Stimulated activated CD4-positive, alpha-beta T cell treated with anti-CD3 and anti-CD28 coated beads, Interleukin-4, amount 100 ng/mL, for 4 hours (primary cell): Measurements from ENCODE around the gene TMEM270.
"Not testable (repeated sequence)": the region's sequence is repeated elsewhere in the genome, so short reads cannot be mapped to it uniquely, and the experiment has no call there.

Experiments used
- DNase-seq, 2 experiments: peaks; one replicate each; pipeline ENCODE4 v3.0.0-alpha.2; 2020

TMEM270 gene

GRCh38 chr7:73860859-73861258 is at the start of gene TMEM270:
TMEM270 (plus strand) TSS chr7:73861159; CDS start chr7:73861195, 36 bp downstream.
- no peak for DNase-seq

- DNase-seq: peak; percentile 39 to 49
These were observed 49.2 kb upstream of the TMEM270 start for GRCh38 chr7:73811760-73812168.

- no peak for DNase-seq
These were observed 48.0 kb upstream of the TMEM270 start for GRCh38 chr7:73812996-73813395.

GRCh38 chr7:73815436-73815835 is 45.5 kb upstream of the TMEM270 start:
- no peak for DNase-seq

- no peak for DNase-seq
These were observed 43.8 kb upstream of the TMEM270 start for GRCh38 chr7:73817121-73817520.

DNA sequence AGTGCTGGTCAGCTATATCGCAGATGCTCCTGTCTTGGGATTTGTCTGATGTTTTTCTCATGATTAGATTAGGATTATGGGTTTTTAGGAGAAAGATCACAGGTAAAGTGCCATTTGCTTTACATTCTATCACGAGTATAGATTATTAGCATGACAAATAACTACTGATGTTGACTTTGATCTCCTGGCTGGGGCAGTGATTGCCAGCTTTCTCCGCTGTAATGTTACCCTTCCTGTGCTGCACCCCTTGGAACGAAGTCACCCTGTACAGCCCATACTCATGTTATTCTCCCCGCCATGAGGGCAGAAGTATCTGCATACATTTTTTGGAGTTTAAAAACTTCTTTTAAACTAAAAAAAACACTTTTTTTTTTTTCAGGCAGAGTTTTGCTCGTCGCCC is 40.9 kb upstream of the TMEM270 start:
- DNase-seq: no peak

GRCh38 chr7:73821597-73822285 is 39.2 kb upstream of the TMEM270 start:
- not testable (repeated sequence) for DNase-seq

- no peak for DNase-seq
These were observed 38.4 kb upstream of the TMEM270 start for GRCh38 chr7:73822319-73823173.

GRCh38 chr7:73823257-73823656 is 37.7 kb upstream of the TMEM270 start:
- DNase-seq: no peak

DNA sequence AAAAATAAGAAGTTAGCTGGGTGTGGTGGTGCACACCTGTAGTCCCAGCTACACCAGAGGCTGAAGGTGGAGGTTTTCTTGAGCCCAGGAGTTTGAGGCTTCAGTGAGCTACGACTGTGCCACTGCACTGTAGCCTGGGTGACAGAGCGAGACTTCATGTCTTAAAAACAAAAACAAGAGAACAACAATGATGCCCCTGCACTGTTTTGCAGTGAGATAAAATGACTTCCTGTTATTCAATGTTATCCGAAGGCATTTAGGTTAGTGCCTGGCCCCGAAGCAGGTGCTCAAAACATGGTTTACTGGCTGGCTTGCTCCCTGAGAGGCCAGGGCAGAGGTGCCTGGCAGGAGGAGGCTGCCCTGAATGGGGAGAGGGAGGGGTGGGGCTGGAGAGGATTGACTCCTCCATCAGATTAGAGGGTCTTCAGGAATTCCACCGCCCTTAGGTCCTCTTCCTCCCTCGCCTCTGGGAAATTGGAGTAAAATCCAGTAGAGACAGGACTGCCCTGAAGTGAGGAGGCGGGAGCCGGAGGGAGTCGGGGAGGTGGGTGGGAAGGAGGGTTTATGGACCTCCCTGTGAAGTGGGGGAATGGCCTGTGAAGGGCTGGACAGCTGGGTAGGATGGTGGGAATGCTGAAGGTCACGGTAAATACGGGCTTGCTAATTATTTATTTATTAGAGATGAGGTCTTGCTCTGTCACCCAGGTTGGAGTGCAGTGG is 36.9 kb upstream of the TMEM270 start:
- DNase-seq: no peak

DNA sequence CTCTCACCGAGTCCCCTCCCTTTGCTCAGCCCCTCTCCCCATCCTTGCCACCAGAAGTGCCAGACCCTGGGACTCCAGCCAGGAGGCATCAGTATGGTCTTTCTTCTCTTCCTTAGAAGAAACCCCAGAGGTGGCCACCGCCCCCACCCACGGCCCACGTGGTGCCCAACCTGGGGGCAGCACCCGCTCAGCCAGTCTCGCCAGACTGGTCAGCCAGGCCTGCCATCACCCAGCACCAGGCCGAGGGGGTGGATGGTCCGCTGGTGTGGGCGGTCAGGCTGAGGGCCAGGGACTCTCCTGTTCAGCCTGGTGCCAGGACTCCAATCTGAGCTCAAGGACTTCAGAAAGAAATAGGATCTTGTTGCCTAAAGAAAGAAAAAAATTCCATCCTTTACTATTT is 36.0 kb upstream of the TMEM270 start:
- no peak for DNase-seq

- DNase-seq: no peak
These were observed 33.3 kb upstream of the TMEM270 start for GRCh38 chr7:73827567-73828106.

DNA sequence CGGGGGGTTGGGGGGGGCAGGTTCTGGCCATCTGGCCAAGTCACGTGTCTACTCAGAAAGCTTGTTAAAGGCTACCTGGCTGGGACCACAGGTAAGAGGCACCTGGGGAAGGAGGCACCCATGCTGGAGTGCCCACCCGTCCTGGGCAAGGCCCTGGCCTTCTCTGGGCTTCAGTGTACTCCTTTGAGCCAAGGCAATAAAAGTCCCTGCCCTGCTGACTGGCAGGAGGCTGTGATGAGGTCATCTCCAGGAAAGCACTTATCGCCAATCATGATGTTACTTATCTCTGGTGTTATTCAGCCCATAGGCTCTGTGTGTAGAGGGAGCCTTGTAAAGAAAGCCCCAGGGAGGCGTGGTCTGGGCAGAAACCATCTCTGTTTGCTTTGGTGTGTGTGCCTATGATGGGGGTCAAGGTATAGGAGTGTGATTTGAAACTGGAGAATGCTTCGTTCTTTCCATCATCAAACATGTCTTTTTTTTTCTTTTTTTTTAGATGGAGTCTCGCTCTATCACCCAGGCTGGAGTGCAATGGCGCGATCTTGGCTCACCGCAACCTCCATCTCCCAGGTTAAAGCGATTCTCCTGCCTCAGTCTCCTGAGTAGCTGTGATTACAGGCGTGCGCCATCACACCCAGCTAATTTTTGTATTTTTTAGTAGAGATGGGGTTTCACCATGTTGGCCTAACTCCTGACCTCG is 32.7 kb upstream of the TMEM270 start:
- no peak for DNase-seq

- DNase-seq: no peak
These were observed 32.0 kb upstream of the TMEM270 start for GRCh38 chr7:73828972-73829371.

GRCh38 chr7:73829505-73829904 is 31.5 kb upstream of the TMEM270 start:
- DNase-seq: no peak

DNA sequence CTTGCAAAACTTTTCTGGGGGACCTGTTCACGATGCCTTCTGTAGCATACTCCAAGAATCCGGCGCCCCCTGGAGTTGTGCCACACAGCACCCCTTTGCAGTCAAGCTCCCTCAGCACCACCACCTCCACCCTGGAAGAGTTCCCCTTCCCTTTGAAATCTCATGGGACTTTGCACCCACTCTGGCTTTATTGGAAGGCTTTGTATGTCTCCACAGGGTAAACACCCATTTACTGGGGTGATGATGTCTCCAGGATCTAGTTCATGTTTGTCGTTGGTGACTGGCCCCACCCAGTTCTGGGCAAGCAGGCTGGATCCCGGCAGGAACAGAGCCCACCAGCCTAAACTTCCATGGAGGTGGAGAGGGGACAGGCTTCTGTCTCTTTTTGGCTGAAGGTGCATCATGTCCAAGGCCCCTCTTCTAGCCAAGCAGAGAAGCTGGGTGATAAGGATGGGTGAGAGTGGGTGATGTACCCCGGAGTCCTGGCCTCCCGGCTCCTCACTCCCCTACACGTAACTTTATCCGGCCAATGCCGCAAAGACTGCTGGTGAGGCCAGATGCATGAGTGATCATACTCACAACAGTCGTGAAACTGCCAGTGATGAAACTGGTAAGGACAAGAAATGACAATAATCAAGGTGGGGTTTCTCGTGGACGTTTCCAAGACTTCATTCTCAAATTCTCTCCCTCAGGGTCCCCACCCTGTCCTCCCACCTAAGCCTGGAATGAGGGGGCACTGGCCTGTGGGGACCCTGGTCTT is 30.9 kb upstream of the TMEM270 start:
- no peak for DNase-seq

DNA sequence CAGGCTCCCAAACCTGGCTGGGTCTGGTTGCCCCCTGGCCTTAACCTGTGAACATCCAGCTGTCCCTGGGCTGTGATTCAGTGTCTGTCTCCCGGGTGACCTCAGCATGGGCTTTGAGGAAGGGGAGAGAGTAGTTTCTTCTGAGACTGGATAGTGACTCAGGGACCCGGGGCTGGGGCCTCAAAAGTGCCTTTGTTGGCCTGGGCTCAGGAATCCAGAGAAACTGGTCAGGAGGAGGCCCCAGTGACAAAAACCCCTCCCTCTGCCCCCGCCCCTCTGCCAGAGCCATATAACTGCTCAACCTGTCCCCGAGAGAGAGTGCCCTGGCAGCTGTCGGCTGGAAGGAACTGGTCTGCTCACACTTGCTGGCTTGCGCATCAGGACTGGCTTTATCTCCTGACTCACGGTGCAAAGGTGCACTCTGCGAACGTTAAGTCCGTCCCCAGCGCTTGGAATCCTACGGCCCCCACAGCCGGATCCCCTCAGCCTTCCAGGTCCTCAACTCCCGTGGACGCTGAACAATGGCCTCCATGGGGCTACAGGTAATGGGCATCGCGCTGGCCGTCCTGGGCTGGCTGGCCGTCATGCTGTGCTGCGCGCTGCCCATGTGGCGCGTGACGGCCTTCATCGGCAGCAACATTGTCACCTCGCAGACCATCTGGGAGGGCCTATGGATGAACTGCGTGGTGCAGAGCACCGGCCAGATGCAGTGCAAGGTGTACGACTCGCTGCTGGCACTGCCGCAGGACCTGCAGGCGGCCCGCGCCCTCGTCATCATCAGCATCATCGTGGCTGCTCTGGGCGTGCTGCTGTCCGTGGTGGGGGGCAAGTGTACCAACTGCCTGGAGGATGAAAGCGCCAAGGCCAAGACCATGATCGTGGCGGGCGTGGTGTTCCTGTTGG is 30.0 kb upstream of the TMEM270 start, which contains the start of gene CLDN4:
CLDN4 (plus strand) TSS at position 316 of the 903 bp plus-strand sequence; CDS start at position 522, 206 bp downstream.
- no peak for DNase-seq

GRCh38 chr7:73831584-73831833 is 29.4 kb upstream of the TMEM270 start:
- DNase-seq: no peak

DNA sequence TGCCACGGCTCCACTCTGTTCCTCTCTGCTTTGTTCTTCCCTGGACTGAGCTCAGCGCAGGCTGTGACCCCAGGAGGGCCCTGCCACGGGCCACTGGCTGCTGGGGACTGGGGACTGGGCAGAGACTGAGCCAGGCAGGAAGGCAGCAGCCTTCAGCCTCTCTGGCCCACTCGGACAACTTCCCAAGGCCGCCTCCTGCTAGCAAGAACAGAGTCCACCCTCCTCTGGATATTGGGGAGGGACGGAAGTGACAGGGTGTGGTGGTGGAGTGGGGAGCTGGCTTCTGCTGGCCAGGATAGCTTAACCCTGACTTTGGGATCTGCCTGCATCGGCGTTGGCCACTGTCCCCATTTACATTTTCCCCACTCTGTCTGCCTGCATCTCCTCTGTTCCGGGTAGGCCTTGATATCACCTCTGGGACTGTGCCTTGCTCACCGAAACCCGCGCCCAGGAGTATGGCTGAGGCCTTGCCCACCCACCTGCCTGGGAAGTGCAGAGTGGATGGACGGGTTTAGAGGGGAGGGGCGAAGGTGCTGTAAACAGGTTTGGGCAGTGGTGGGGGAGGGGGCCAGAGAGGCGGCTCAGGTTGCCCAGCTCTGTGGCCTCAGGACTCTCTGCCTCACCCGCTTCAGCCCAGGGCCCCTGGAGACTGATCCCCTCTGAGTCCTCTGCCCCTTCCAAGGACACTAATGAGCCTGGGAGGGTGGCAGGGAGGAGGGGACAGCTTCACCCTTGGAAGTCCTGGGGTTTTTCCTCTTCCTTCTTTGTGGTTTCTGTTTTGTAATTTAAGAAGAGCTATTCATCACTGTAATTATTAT is 28.9 kb upstream of the TMEM270 start:
- no peak for DNase-seq

DNA sequence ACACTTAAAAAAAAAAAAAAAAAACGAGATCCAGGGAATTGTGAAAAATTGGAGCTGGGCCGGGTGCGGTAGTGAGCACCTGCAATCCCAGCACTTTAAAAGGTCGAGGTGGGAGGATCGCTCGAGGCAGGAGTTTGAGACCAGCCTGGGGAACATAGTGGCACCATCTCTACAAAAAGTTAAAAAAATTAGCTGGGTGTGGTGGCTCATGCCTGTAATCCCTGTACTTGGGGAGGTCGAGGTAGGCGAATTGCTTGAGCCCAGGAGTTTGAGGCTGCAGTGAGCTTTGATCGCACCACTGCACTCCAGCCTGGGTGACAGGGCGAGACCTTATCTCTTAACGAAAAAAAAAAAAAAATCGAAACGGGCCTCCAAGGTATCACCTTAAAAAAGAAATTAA is 28.2 kb upstream of the TMEM270 start:
- DNase-seq: no peak
